ENCODE results near the gene SGMS1.

SGMS1 gene

GRCh38 chr10:50280049-50280841, 343.5 kb downstream of the SGMS1 start:
- Histone ChIP-seq H4K20me1 (ENCODE audit: low read depth, low read length) (no peaks in the 10 kb centered on the region), H3F3A (ENCODE audit: insufficient read depth) (no peaks in the 10 kb centered on the region), H3K36me3 (ENCODE audit: low read length) (no peaks in the 10 kb centered on the region), H3K4me2 (ENCODE audit: low read depth, low read length, poor library complexity, severe bottlenecking) (no peak overlapping the region), H3K9me2 (replicated peaks; ENCODE audit: insufficient read depth, low read length) (no peaks in the 10 kb centered on the region), H3K27me3 (ENCODE audit: low read length) (no peaks in the 10 kb centered on the region), H3K4me3 (ENCODE audit: insufficient read depth, low read length, poor library complexity, severe bottlenecking) (no peak overlapping the region), H2AFZ (ENCODE audit: low read depth, low read length, severe bottlenecking) (no peak overlapping the region), H3K79me2 (ENCODE audit: insufficient read depth, low read length) (no peaks in the 10 kb centered on the region), H3K9ac (ENCODE audit: low read length) (no peak overlapping the region), H3K27ac (ENCODE audit: low read depth, low read length) (no peak overlapping the region), H3K9me3 (ENCODE audit: insufficient read depth, low read length) (no peaks in the 10 kb centered on the region)
- TF ChIP-seq EZH2phosphoT487 (conservative IDR thresholded peaks at IDR 0.05; ENCODE audit: low read length) = no peak
- no peak for TF ChIP-seq CTCF (IDR thresholded peaks at IDR 0.05; ENCODE audit: insufficient read depth, low read length, poor library complexity, severe bottlenecking)

GRCh38 chr10:50279489-50279888, 344.3 kb downstream of the SGMS1 start:
- Histone ChIP-seq H3K4me2 (ENCODE audit: low read depth, low read length, poor library complexity, severe bottlenecking) (no peak overlapping the region), H2AFZ (ENCODE audit: low read depth, low read length, severe bottlenecking) (no peak overlapping the region), H3K4me3 (ENCODE audit: insufficient read depth, low read length, poor library complexity, severe bottlenecking) (no peak overlapping the region), H3K79me2 (ENCODE audit: insufficient read depth, low read length) (no peaks in the 10 kb centered on the region), H3F3A (ENCODE audit: insufficient read depth) (no peaks in the 10 kb centered on the region), H3K9ac (ENCODE audit: low read length) (no peak overlapping the region), H3K27ac (ENCODE audit: low read depth, low read length) (no peak overlapping the region), H3K9me2 (replicated peaks; ENCODE audit: insufficient read depth, low read length) (no peaks in the 10 kb centered on the region), H3K9me3 (ENCODE audit: insufficient read depth, low read length) (no peaks in the 10 kb centered on the region), H4K20me1 (ENCODE audit: low read depth, low read length) (no peaks in the 10 kb centered on the region), H3K36me3 (ENCODE audit: low read length) (no peaks in the 10 kb centered on the region), H3K27me3 (ENCODE audit: low read length) (no peaks in the 10 kb centered on the region)
- TF ChIP-seq EZH2phosphoT487 (conservative IDR thresholded peaks at IDR 0.05; ENCODE audit: low read length) (no peak), CTCF (IDR thresholded peaks at IDR 0.05; ENCODE audit: insufficient read depth, low read length, poor library complexity, severe bottlenecking) (no peak)

GRCh38 chr10:50275650-50276235, 348.0 kb downstream of the SGMS1 start:
- no peaks in the 10 kb centered on the region for H4K20me1 ChIP-seq (ENCODE audit: low read depth, low read length)
- H3K79me2 ChIP-seq (ENCODE audit: insufficient read depth, low read length) = no peaks in the 10 kb centered on the region
- H3K9me3 ChIP-seq (ENCODE audit: insufficient read depth, low read length) = no peaks in the 10 kb centered on the region
- no peak overlapping the region for H3K4me3 ChIP-seq (ENCODE audit: insufficient read depth, low read length, poor library complexity, severe bottlenecking)
- H3K4me2 ChIP-seq (ENCODE audit: low read depth, low read length, poor library complexity, severe bottlenecking) = no peak overlapping the region
- no peaks in the 10 kb centered on the region for H3K27me3 ChIP-seq (ENCODE audit: low read length)
- H3F3A ChIP-seq (ENCODE audit: insufficient read depth) = no peaks in the 10 kb centered on the region
- no peak overlapping the region for H3K27ac ChIP-seq (ENCODE audit: low read depth, low read length)
- H3K9ac ChIP-seq (ENCODE audit: low read length) = no peak overlapping the region
- no peaks in the 10 kb centered on the region for H3K36me3 ChIP-seq (ENCODE audit: low read length)
- H3K9me2 ChIP-seq (replicated peaks; ENCODE audit: insufficient read depth, low read length) = no peaks in the 10 kb centered on the region
- no peak overlapping the region for H2AFZ ChIP-seq (ENCODE audit: low read depth, low read length, severe bottlenecking)
- TF ChIP-seq CTCF (IDR thresholded peaks at IDR 0.05; ENCODE audit: insufficient read depth, low read length, poor library complexity, severe bottlenecking) = peak; percentile 80
- TF ChIP-seq EZH2phosphoT487 (conservative IDR thresholded peaks at IDR 0.05; ENCODE audit: low read length) = no peak
